Neuron (in vitro differentiated cells): ENCODE results near the gene LMNTD1.
"Not testable (repeated sequence)": the region's sequence is repeated elsewhere in the genome, so short reads cannot be mapped to it uniquely, and the experiment has no call there.

Experiments
- H2AFZ ChIP-seq: one replicate; pipeline ENCODE4 v1.6.1; 2013; ENCODE audit warnings: low read depth, mild to moderate bottlenecking, inconsistent platforms, low read length, moderate library complexity
- H3K27me3 ChIP-seq: one replicate; pipeline ENCODE4 v1.6.1; 2013; ENCODE audit warnings: low read length; ENCODE audit not compliant: insufficient read depth
- H3K36me3 ChIP-seq: one replicate; pipeline ENCODE4 v1.6.1; 2013; ENCODE audit warnings: low read length; ENCODE audit not compliant: insufficient read depth
- H3K4me1 ChIP-seq: one replicate; pipeline ENCODE4 v1.6.1; 2013; ENCODE audit warnings: low read length; ENCODE audit not compliant: insufficient read depth
- H3K4me3 ChIP-seq: 2 replicates; pipeline ENCODE4 v1.5.1; 2013; ENCODE audit warnings: mild to moderate bottlenecking, low read length, moderate library complexity
- H3K9me3 ChIP-seq: one replicate; pipeline ENCODE4 v1.6.1; 2013; ENCODE audit warnings: low read length

Gene LMNTD1

GRCh38 chr12:25426821-25427220 is 126.3 kb downstream of the LMNTD1 start:
- not testable (repeated sequence) for H3K36me3 ChIP-seq, H3K27me3 ChIP-seq, H2AFZ ChIP-seq, H3K4me1 ChIP-seq, H3K9me3 ChIP-seq, H3K4me3 ChIP-seq
